ENCODE results near the gene ZC3H7B. TPM values are rescaled to one million over a fixed set of nuclear protein-coding genes. Genes with fewer than 3 reads are reported as not detected.

Gene ZC3H7B
- total and polyA plus RNA-seq, 2 experiments from 2014 or later, result 5.7 to 61.5 TPM

GRCh38 chr22:41261541-41262249 is 39.6 kb upstream of the ZC3H7B start:
- no peak for DNase-seq (ENCODE audit: low spot score)
- no peak overlapping the region for H3K4me3 Mint-ChIP-seq
- no peak overlapping the region for H3K4me2 ChIP-seq
- no peak for ATAC-seq
- H3K4me1 ChIP-seq (ENCODE audit: insufficient read depth), result no peaks in the 10 kb centered on the region
- H3K27ac ChIP-seq (ENCODE audit: low read depth), result no peak overlapping the region
- no peaks in the 10 kb centered on the region for H3K9me3 Mint-ChIP-seq
- H3K27me3 ChIP-seq (ENCODE audit: insufficient read depth), result no peaks in the 10 kb centered on the region
- no peaks in the 10 kb centered on the region for H3K79me2 ChIP-seq (replicated peaks; ENCODE audit: insufficient read depth)
- H3K36me3 Mint-ChIP-seq (ENCODE audit: low read depth), result peaks cover 95% of the 10 kb centered on the region
- peaks cover 72% of the 10 kb centered on the region for H3K36me3 ChIP-seq (ENCODE audit: insufficient read depth)
- H3K9me2 ChIP-seq (ENCODE audit: insufficient read depth), result no peaks in the 10 kb centered on the region
- peaks cover 10% of the 10 kb centered on the region for H3K27me3 Mint-ChIP-seq (ENCODE audit: insufficient read depth, low read depth, poor library complexity)
- H3K27ac Mint-ChIP-seq, result no peak overlapping the region
- H4K20me1 ChIP-seq (replicated peaks; ENCODE audit: insufficient read depth), result peaks cover 30% of the 10 kb centered on the region
- peaks cover 10% of the 10 kb centered on the region for H3K4me1 Mint-ChIP-seq
- H2AFZ ChIP-seq, result no peak overlapping the region
- TF ChIP-seq NANOG (IDR thresholded peaks at IDR 0.05; ENCODE audit: borderline replicate concordance), result no peak
- TF ChIP-seq EZH2 (IDR thresholded peaks at IDR 0.05; ENCODE audit: low read depth, unreplicated experiment), result no peak
- peaks cover 7% of the 10 kb centered on the region; the same call in 1 of the 2 replicates for H3F3A ChIP-seq (replicated peaks; ENCODE audit: low read depth)
- H3K4me3 ChIP-seq, result no peak overlapping the region

GRCh38 chr22:41262250-41262765 is 39.0 kb upstream of the ZC3H7B start:
- no peaks in the 10 kb centered on the region for H3K27me3 ChIP-seq (ENCODE audit: insufficient read depth)
- H3K4me2 ChIP-seq, result no peak overlapping the region
- H3K27ac ChIP-seq (ENCODE audit: low read depth), result no peak overlapping the region
- H3K79me2 ChIP-seq (replicated peaks; ENCODE audit: insufficient read depth), result no peaks in the 10 kb centered on the region
- Mint-ChIP-seq H3K27me3 (ENCODE audit: insufficient read depth, low read depth, poor library complexity) (peaks cover 9% of the 10 kb centered on the region), H3K9me3 (no peaks in the 10 kb centered on the region), H3K36me3 (ENCODE audit: low read depth) (peaks cover 94% of the 10 kb centered on the region), H3K27ac (no peak overlapping the region), H3K4me1 (peaks cover 4% of the 10 kb centered on the region), H3K4me3 (no peak overlapping the region)
- H4K20me1 ChIP-seq (replicated peaks; ENCODE audit: insufficient read depth), result peaks cover 25% of the 10 kb centered on the region
- no peak overlapping the region for H2AFZ ChIP-seq
- DNase-seq (ENCODE audit: low spot score) (no peak), ATAC-seq (no peak)
- peaks cover 68% of the 10 kb centered on the region for H3K36me3 ChIP-seq (ENCODE audit: insufficient read depth)
- peaks cover 5% of the 10 kb centered on the region; the same call in 1 of the 2 replicates for H3F3A ChIP-seq (replicated peaks; ENCODE audit: low read depth)
- H3K4me3 ChIP-seq, result no peak overlapping the region
- H3K9me2 ChIP-seq (ENCODE audit: insufficient read depth), result no peaks in the 10 kb centered on the region
- no peaks in the 10 kb centered on the region for H3K4me1 ChIP-seq (ENCODE audit: insufficient read depth)
- TF ChIP-seq JUNB (IDR thresholded peaks at IDR 0.05; ENCODE audit: unreplicated experiment), result no peak
- TF ChIP-seq CREB1 (CRISPR knock-in tag; IDR thresholded peaks at IDR 0.05; ENCODE audit: low read depth), result no peak
- no peak for TF ChIP-seq POLR2AphosphoS5 (IDR thresholded peaks at IDR 0.05; ENCODE audit: low read depth)
- TF ChIP-seq EZH2phosphoT487 (IDR thresholded peaks at IDR 0.05; ENCODE audit: unreplicated experiment), result no peak
- TF ChIP-seq ZNF331 (CRISPR knock-in tag; IDR thresholded peaks at IDR 0.05; ENCODE audit: low read depth), result no peak
- TF ChIP-seq, protein P1, sequence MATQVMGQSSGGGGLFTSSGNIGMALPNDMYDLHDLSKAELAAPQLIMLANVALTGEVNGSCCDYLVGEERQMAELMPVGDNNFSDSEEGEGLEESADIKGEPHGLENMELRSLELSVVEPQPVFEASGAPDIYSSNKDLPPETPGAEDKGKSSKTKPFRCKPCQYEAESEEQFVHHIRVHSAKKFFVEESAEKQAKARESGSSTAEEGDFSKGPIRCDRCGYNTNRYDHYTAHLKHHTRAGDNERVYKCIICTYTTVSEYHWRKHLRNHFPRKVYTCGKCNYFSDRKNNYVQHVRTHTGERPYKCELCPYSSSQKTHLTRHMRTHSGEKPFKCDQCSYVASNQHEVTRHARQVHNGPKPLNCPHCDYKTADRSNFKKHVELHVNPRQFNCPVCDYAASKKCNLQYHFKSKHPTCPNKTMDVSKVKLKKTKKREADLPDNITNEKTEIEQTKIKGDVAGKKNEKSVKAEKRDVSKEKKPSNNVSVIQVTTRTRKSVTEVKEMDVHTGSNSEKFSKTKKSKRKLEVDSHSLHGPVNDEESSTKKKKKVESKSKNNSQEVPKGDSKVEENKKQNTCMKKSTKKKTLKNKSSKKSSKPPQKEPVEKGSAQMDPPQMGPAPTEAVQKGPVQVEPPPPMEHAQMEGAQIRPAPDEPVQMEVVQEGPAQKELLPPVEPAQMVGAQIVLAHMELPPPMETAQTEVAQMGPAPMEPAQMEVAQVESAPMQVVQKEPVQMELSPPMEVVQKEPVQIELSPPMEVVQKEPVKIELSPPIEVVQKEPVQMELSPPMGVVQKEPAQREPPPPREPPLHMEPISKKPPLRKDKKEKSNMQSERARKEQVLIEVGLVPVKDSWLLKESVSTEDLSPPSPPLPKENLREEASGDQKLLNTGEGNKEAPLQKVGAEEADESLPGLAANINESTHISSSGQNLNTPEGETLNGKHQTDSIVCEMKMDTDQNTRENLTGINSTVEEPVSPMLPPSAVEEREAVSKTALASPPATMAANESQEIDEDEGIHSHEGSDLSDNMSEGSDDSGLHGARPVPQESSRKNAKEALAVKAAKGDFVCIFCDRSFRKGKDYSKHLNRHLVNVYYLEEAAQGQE (IDR thresholded peaks at IDR 0.05; ENCODE audit: unreplicated experiment), result no peak
- no peak for TF ChIP-seq STAT1 (IDR thresholded peaks at IDR 0.05; ENCODE audit: unreplicated experiment)
- no peak for TF ChIP-seq CTCF (conservative IDR thresholded peaks at IDR 0.05; ENCODE audit: low read depth in 2 of 2)
